Neural progenitor cell (in vitro differentiated cells): ENCODE measurements around the gene ATXN10. TPM values are rescaled to one million over a fixed set of nuclear protein-coding genes. Genes with fewer than 3 reads are reported as not detected.
A peak's percentile ranks its signal among the peaks of the same experiment; 100 is the strongest.

Experiments used
- DNase-seq: peaks from one replicate; pipeline ENCODE4 v3.0.0-alpha.2; 2016; ENCODE audit warnings: low spot score
- H2AFZ ChIP-seq: fragments of 200-600 bp; sonication (generic); replicated peaks from 2 replicates; pipeline ENCODE4 v1.6.1; 2016; ENCODE audit warnings: antibody characterized with exemption
- H3F3A ChIP-seq: fragments of 200-600 bp; sonication (generic); 2 replicates; pipeline ENCODE4 v1.6.1; 2016; ENCODE audit warnings: antibody characterized with exemption, low read depth
- H3K27ac ChIP-seq: fragments of 200-600 bp; sonication (generic); 2 replicates; pipeline ENCODE4 v1.5.1; 2016; ENCODE audit warnings: mild to moderate bottlenecking
- H3K27me3 ChIP-seq: fragments of 200-600 bp; sonication (generic); 2 replicates; pipeline ENCODE4 v1.6.1; 2016; ENCODE audit warnings: mild to moderate bottlenecking, moderate library complexity
- H3K36me3 ChIP-seq: fragments of 200-600 bp; sonication (generic); 2 replicates; pipeline ENCODE4 v1.5.1; 2016
- H3K4me1 ChIP-seq: fragments of 200-600 bp; sonication (generic); 2 replicates; pipeline ENCODE4 v1.6.1; 2016; ENCODE audit warnings: mixed run types
- H3K4me2 ChIP-seq: fragments of 200-600 bp; sonication (generic); 2 replicates; pipeline ENCODE4 v1.6.1; 2016
- H3K4me3 ChIP-seq: fragments of 200-600 bp; sonication (generic); 2 replicates; pipeline ENCODE4 v1.5.1; 2016
- H3K79me2 ChIP-seq: fragments of 200-600 bp; sonication (generic); 2 replicates; pipeline ENCODE4 v1.6.1; 2016; ENCODE audit warnings: low read depth
- H3K9ac ChIP-seq: fragments of 200-600 bp; sonication (generic); 2 replicates; pipeline ENCODE4 v1.6.1; 2016
- H3K9me3 ChIP-seq: fragments of 200-600 bp; sonication (generic); 2 replicates; pipeline ENCODE4 v1.5.1; 2016; ENCODE audit warnings: low read depth
- H4K20me1 ChIP-seq: fragments of 200-600 bp; sonication (generic); 2 replicates; pipeline ENCODE4 v1.6.1; 2016; ENCODE audit warnings: low read depth
- H3K27ac Mint-ChIP-seq: 3 replicates; pipeline ENCODE4 v1.8.0; 2021; ENCODE audit warnings: mixed read lengths
- H3K27me3 Mint-ChIP-seq: 2 replicates; pipeline ENCODE4 v1.8.0; 2022; ENCODE audit warnings: low read depth, mild to moderate bottlenecking, inconsistent platforms, moderate library complexity, mixed read lengths; ENCODE audit not compliant: insufficient read depth
- H3K36me3 Mint-ChIP-seq: 3 replicates; pipeline ENCODE4 v1.8.0; 2021; ENCODE audit warnings: mixed read lengths
- H3K4me1 Mint-ChIP-seq: 3 replicates; pipeline ENCODE4 v1.8.0; 2021; ENCODE audit warnings: mixed read lengths
- H3K4me3 Mint-ChIP-seq: 3 replicates; pipeline ENCODE4 v1.8.0; 2021; ENCODE audit warnings: mild to moderate bottlenecking, moderate library complexity, mixed read lengths
- H3K9me3 Mint-ChIP-seq: 3 replicates; pipeline ENCODE4 v1.8.0; 2020; ENCODE audit warnings: mixed read lengths
- CTCF ChIP-seq: fragments of 200-600 bp; sonication (generic); IDR thresholded peaks from 2 replicates; pipeline ENCODE4 v1.5.1; 2017; ENCODE audit warnings: antibody characterized with exemption, mild to moderate bottlenecking
- EZH2 ChIP-seq: fragments of 200-600 bp; sonication (generic); IDR thresholded peaks from 2 replicates; pipeline ENCODE4 v1.6.1; 2017; ENCODE audit warnings: antibody characterized with exemption, mild to moderate bottlenecking, moderate library complexity
- EZH2phosphoT487 ChIP-seq: fragments of 200-600 bp; sonication (generic); IDR thresholded peaks from 2 replicates; pipeline ENCODE4 v1.6.1; 2017; ENCODE audit warnings: antibody characterized with exemption
- total RNA-seq: library from RNA; depleted of rRNA; stranded (reverse); fragments of >200 nt; gene quantifications from 2 replicates; pipeline ENCODE4 v1.2.3, GENCODE V29; 2015; ENCODE audit warnings: low replicate concordance

Gene ATXN10
- total RNA-seq, 1 donor from 2014 or later, result 168 TPM

- Histone ChIP-seq H3F3A (no peaks in the 10 kb centered on the region), H4K20me1 (peaks cover 39% of the 10 kb centered on the region), H3K4me2 (no peak overlapping the region), H3K9me3 (no peaks in the 10 kb centered on the region), H3K9ac (no peak overlapping the region), H3K79me2 (peaks cover 21% of the 10 kb centered on the region), H2AFZ (no peak overlapping the region), H3K36me3 (no peaks in the 10 kb centered on the region), H3K27ac (no peak overlapping the region), H3K27me3 (no peaks in the 10 kb centered on the region), H3K4me1 (peaks cover 21% of the 10 kb centered on the region), H3K4me3 (no peak overlapping the region)
- H3K36me3 Mint-ChIP-seq, result peaks cover 16% of the 10 kb centered on the region
- H3K4me3 Mint-ChIP-seq, result no peak overlapping the region
- DNase-seq, result peak; percentile 29
- TF ChIP-seq CTCF (no peak), EZH2 (no peak), EZH2phosphoT487 (no peak)
- H3K4me1 Mint-ChIP-seq, result peaks cover 24% of the 10 kb centered on the region
- H3K27me3 Mint-ChIP-seq, result no peaks in the 10 kb centered on the region
- H3K9me3 Mint-ChIP-seq, result peaks cover 5% of the 10 kb centered on the region
- H3K27ac Mint-ChIP-seq, result no peak overlapping the region
Measured at GRCh38 chr22:45784357-45785277, 113.0 kb downstream of the ATXN10 start.

GRCh38 chr22:45785458-45785857, 113.8 kb downstream of the ATXN10 start:
- H3K36me3 ChIP-seq, result no peaks in the 10 kb centered on the region
- H3K27ac ChIP-seq, result no peak overlapping the region
- H4K20me1 ChIP-seq, result peaks cover 39% of the 10 kb centered on the region
- Mint-ChIP-seq H3K4me3 (no peak overlapping the region), H3K4me1 (peaks cover 24% of the 10 kb centered on the region), H3K9me3 (peaks cover 7% of the 10 kb centered on the region), H3K27me3 (no peaks in the 10 kb centered on the region), H3K27ac (no peak overlapping the region), H3K36me3 (peaks cover 16% of the 10 kb centered on the region)
- H3K4me3 ChIP-seq, result no peak overlapping the region
- no peak for DNase-seq
- H3K79me2 ChIP-seq, result peaks cover 22% of the 10 kb centered on the region
- TF ChIP-seq EZH2phosphoT487 (no peak), EZH2 (no peak), CTCF (no peak)
- H3K9me3 ChIP-seq, result no peaks in the 10 kb centered on the region
- H3F3A ChIP-seq, result no peaks in the 10 kb centered on the region
- no peak overlapping the region for H3K9ac ChIP-seq
- H3K4me1 ChIP-seq, result peaks cover 21% of the 10 kb centered on the region
- no peaks in the 10 kb centered on the region for H3K27me3 ChIP-seq
- H2AFZ ChIP-seq, result no peak overlapping the region
- no peak overlapping the region for H3K4me2 ChIP-seq

- no peaks in the 10 kb centered on the region for H3K27me3 ChIP-seq
- Mint-ChIP-seq H3K4me3 (no peak overlapping the region), H3K27me3 (no peaks in the 10 kb centered on the region), H3K4me1 (peaks cover 24% of the 10 kb centered on the region), H3K27ac (no peak overlapping the region), H3K9me3 (peaks cover 7% of the 10 kb centered on the region), H3K36me3 (peaks cover 19% of the 10 kb centered on the region)
- H3F3A ChIP-seq, result no peaks in the 10 kb centered on the region
- no peaks in the 10 kb centered on the region for H3K9me3 ChIP-seq
- no peak overlapping the region for H3K4me3 ChIP-seq
- peaks cover 39% of the 10 kb centered on the region for H4K20me1 ChIP-seq
- H3K79me2 ChIP-seq, result peaks cover 32% of the 10 kb centered on the region
- H3K4me1 ChIP-seq, result peaks cover 15% of the 10 kb centered on the region
- no peak for DNase-seq
- no peak overlapping the region for H2AFZ ChIP-seq
- no peak overlapping the region for H3K4me2 ChIP-seq
- no peaks in the 10 kb centered on the region for H3K36me3 ChIP-seq
- TF ChIP-seq EZH2phosphoT487, result no peak
- TF ChIP-seq CTCF, result no peak
- TF ChIP-seq EZH2, result no peak
- H3K9ac ChIP-seq, result no peak overlapping the region
- no peak overlapping the region for H3K27ac ChIP-seq
Measured at GRCh38 chr22:45786726-45787125, 115.1 kb downstream of the ATXN10 start.
